GM19395 (cell line): Measurements from ENCODE around the gene SPOCK3.

Source experiments
- ATAC-seq: cut with Tn5 transposase; IDR thresholded peaks from one replicate; pipeline ENCODE4 v1.9.1; 2021; ENCODE audit warnings: mild to moderate bottlenecking, moderate library complexity; ENCODE audit not compliant: unreplicated experiment

SPOCK3 gene

GRCh38 chr4:167049257-167049656 lies 185.0 kb downstream of the SPOCK3 start:
- no peak for ATAC-seq

GRCh38 chr4:167041524-167041923 lies 192.8 kb downstream of the SPOCK3 start:
- ATAC-seq, result no peak

GRCh38 chr4:167035390-167035789 lies 198.9 kb downstream of the SPOCK3 start:
- ATAC-seq, result no peak

- ATAC-seq, result no peak
Measured at GRCh38 chr4:167034983-167035382, 199.3 kb downstream of the SPOCK3 start.

- no peak for ATAC-seq
Measured at GRCh38 chr4:167032871-167033270, 201.4 kb downstream of the SPOCK3 start.

- no peak for ATAC-seq
Measured at GRCh38 chr4:167031534-167032156, 202.6 kb downstream of the SPOCK3 start.

GRCh38 chr4:167028976-167029375 lies 205.3 kb downstream of the SPOCK3 start:
- ATAC-seq, result no peak

GRCh38 chr4:167025670-167026069 lies 208.6 kb downstream of the SPOCK3 start:
- ATAC-seq, result no peak

GRCh38 chr4:167023364-167023925 lies 210.8 kb downstream of the SPOCK3 start:
- no peak for ATAC-seq

GRCh38 chr4:167021545-167022155 lies 212.6 kb downstream of the SPOCK3 start:
- ATAC-seq, result peak; percentile 81

- no peak for ATAC-seq
Measured at GRCh38 chr4:167020410-167020809, 213.9 kb downstream of the SPOCK3 start.

GRCh38 chr4:167014944-167015343 lies 219.3 kb downstream of the SPOCK3 start:
- ATAC-seq, result no peak

- ATAC-seq, result no peak
Measured at GRCh38 chr4:167003326-167003725, 231.0 kb downstream of the SPOCK3 start.

- ATAC-seq, result no peak
Measured at GRCh38 chr4:167000141-167000852, 234.0 kb downstream of the SPOCK3 start.

- ATAC-seq, result no peak
Measured at GRCh38 chr4:166996216-166996615, 238.1 kb downstream of the SPOCK3 start.

GRCh38 chr4:166994686-166995085 lies 239.6 kb downstream of the SPOCK3 start:
- no peak for ATAC-seq

- no peak for ATAC-seq
Measured at GRCh38 chr4:166991006-166991561, 243.2 kb downstream of the SPOCK3 start.

- no peak for ATAC-seq
Measured at GRCh38 chr4:166989886-166990285, 244.4 kb downstream of the SPOCK3 start.

- no peak for ATAC-seq
Measured at GRCh38 chr4:166987026-166987425, 247.3 kb downstream of the SPOCK3 start.

GRCh38 chr4:166981847-166982246 lies 252.4 kb downstream of the SPOCK3 start:
- no peak for ATAC-seq

- no peak for ATAC-seq
Measured at GRCh38 chr4:166980419-166980818, 253.9 kb downstream of the SPOCK3 start.

GRCh38 chr4:166977596-166977995 lies 256.7 kb downstream of the SPOCK3 start:
- no peak for ATAC-seq
